HG03439 (cell line): ENCODE data around the gene ACSS3.
"Not testable (repeated sequence)": the region's sequence is repeated elsewhere in the genome, so short reads cannot be mapped to it uniquely, and the experiment has no call there.

Source experiments
- ATAC-seq: cut with Tn5 transposase; IDR thresholded peaks from one replicate; pipeline ENCODE4 v1.9.1; 2021; ENCODE audit warnings: mild to moderate bottlenecking, moderate library complexity; ENCODE audit not compliant: unreplicated experiment

ACSS3 gene

DNA sequence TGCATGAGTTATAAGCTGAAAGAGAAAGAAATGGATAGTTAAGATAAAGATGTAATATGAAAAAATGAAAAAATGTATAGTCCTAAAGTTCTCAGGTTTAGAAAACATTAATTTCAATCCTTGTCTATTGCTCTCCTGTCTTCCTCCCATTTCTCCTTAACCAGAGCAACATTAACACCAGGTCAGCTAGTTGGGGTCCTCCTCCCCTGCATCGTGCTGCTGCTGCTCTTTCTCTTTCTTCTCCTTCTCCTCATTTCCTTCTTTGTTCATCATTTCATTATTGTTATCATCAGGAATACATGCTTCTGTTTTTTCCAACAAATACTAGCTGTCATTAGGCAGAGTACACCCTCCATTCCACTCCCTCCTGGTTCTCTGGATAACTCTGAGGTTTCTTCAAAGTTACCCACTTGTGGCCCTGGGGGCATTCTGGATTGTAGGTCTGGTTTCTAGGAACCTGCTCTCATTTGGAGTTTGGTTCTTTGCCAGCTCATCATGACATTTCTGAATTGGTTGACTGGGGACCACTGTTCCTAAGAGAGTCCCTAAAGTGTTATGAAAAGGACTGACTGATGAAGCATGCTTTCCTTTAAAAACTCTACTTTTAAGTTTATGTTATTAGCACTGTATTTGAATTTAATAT is 17.0 kb downstream of the ACSS3 start:
- no peak for ATAC-seq

GRCh38 chr12:81095501-81096232 is 17.8 kb downstream of the ACSS3 start:
- no peak for ATAC-seq

DNA sequence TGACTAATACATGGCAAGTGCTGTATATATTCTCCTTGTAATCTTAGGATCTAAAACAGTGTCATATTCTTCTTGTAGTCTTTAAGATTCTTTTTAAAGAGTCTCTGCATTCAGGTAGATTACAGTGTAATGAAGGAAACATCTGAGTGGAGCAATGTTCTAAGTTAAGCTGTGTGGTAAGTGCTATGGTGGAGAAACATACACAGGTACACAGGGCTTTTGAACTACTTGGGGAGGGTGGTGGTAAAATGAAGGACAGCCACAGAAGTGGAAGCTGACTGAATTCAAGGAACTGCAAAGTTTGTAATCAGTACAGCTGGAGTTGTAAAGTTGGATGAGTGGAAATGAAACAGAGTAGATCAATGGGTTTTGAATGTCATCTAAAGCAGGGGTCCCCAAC is 27.8 kb downstream of the ACSS3 start:
- no peak for ATAC-seq

DNA sequence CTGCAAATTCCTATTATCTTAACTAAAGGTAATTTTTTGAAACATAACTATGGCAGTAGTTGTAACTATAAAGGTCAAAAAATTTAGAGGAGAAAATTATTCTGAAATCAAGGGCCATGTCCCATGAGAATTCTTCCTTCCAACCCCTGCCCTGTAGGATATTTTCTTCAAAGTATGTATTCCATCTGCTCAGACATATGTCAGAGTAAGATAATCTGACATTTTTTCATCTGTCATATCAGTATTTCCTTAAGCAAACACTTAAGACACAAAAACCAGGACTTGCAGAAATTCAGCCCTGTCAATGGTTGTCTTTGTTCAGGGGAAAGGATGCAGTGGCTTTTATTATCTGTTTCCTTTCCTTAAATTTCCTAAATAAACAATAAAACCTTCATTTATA is 36.3 kb downstream of the ACSS3 start:
- ATAC-seq, result no peak

DNA sequence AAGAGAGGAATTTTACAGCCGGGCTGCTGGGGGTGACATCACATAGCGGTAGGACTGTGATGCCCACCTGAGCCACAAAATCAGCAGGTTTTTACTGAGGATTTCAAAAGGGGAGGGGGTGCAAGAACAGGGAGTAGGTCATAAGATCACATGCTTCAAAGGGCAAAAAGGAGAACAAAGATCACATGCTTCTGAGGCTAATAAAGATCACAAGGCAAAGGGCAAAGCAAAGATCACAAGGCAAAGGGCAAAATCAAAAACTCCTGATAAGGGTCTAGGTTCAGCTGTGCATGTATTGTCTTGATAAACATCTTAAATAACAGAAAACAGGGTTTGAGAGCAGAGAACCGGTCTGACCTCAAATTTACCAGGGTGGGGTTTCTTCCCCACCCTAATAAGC is 41.2 kb downstream of the ACSS3 start:
- not testable (repeated sequence) for ATAC-seq

DNA sequence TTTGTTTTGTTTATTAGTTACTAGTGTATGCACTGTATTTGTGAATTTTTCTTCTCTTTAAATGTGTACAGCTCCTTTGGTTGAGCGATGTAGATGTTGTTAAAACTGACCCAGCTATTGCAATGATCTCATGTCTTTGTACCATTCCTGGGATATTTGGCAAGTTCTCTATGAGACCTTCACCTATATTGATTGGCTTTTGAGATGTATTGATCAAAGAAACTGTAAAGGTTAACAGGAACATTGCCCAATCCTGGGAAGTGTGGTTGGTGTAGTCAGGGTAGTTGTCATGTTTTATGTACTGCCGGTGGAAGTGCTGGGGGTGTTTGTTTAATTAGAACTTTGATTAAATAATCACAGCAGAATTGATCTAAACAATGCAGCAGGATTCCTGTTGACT is 43.1 kb downstream of the ACSS3 start:
- ATAC-seq, result no peak

- ATAC-seq, result no peak
These were observed 45.7 kb downstream of the ACSS3 start for GRCh38 chr12:81123611-81124010.

DNA sequence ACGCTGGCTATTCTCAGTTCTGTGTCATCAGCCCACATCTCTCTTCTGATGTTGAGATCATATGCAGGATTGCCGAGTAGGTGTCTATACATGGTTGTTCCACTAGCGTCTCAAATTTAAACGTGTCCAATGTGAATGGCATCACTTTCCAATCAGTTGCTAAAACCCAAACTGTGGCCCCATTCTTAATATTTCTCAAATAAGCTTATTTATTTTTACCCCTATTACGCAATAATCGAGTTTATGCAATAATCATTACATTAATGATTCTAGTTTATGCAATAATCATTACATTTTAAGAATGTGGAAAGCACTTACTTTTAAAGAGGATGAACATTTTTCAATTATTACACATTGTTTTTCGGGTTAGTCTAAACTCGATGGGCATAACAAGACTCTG is 47.8 kb downstream of the ACSS3 start:
- ATAC-seq, result no peak

GRCh38 chr12:81128930-81129554 is 51.2 kb downstream of the ACSS3 start:
- peak; percentile 99 for ATAC-seq

- no peak for ATAC-seq
These were observed 58.6 kb downstream of the ACSS3 start for GRCh38 chr12:81136519-81136918.

DNA sequence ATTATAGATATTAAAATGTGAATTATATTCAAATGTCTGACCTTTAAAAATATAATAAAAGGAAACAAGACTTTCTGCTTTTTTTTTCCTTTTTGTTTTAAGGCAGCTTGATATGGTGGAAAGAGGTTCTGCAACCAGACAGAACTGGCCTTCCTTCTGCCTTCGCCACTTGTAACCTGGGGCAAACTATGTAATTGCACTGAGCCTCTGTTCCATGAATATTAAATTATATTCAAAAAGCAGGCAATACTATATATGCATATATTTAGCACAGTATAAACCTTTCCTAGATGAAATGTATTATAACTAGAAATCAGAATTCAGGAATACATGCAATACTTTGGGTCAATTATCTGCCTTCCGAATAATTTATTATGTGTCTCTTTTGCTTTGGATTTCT is 59.9 kb downstream of the ACSS3 start:
- ATAC-seq, result no peak

GRCh38 chr12:81141217-81141616 is 63.3 kb downstream of the ACSS3 start:
- no peak for ATAC-seq

- no peak for ATAC-seq
These were observed 65.2 kb downstream of the ACSS3 start for GRCh38 chr12:81143057-81143456.

GRCh38 chr12:81146228-81147225 is 68.6 kb downstream of the ACSS3 start:
- ATAC-seq, result no peak

GRCh38 chr12:81147292-81147919 is 69.5 kb downstream of the ACSS3 start:
- ATAC-seq, result no peak

GRCh38 chr12:81150382-81150781 is 72.5 kb downstream of the ACSS3 start:
- no peak for ATAC-seq

DNA sequence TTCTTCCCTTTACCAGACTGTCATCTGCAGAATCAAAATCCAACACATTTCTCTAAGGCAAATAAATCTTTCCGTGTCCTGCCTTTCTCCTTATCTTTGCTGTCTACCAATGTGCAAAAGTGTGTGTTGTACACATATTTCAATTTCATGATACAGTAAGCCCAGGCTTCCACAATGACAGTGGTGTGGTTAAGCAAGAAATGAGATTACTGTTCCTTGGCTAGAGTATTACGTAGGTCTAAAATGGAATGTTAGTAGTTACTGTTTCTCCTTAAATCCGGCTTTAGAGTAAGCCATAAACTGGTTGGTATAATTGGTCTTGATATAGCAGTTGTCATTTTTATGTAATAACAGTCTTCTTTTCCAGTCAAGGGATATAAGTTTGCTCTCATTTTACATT is 82.0 kb downstream of the ACSS3 start:
- ATAC-seq, result no peak

GRCh38 chr12:81161680-81162079 is 83.8 kb downstream of the ACSS3 start:
- ATAC-seq, result no peak

- no peak for ATAC-seq
These were observed 84.7 kb downstream of the ACSS3 start for GRCh38 chr12:81162391-81163136.

DNA sequence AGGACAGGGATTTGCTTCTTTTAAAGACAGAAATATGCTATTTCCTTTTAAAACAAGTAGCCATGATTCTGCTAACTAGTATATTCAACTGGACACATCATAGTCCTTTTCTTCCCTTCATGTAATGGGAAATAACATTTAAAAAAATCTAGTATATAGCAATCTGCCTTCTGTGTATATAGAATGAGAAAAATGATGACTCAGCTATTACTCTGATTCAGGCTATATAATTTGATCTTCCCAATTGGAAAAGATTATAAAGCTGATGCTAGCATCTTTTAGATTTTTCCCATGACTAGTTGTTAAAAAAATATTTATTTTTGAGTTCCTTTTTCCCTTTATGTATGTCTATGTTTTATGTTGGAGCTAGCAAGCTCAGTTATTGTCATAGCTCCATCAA is 86.9 kb downstream of the ACSS3 start:
- no peak for ATAC-seq
